PC-9 (cell line): ENCODE data around the gene STRADA.

ENCODE experiments used
- EZH2 ChIP-seq: fragments of 200-600 bp; sonication (generic); IDR thresholded peaks from 2 replicates; pipeline ENCODE4 v1.8.0; 2017; ENCODE audit warnings: antibody characterized with exemption, low read depth
- TF ChIP-seq, protein P1 (sequence below): fragments of 200-600 bp; sonication (generic); conservative IDR thresholded peaks from 2 replicates; pipeline ENCODE4 v1.6.1; 2017; ENCODE audit warnings: mixed run types, antibody characterized with exemption, mild to moderate bottlenecking, moderate library complexity

DNA sequence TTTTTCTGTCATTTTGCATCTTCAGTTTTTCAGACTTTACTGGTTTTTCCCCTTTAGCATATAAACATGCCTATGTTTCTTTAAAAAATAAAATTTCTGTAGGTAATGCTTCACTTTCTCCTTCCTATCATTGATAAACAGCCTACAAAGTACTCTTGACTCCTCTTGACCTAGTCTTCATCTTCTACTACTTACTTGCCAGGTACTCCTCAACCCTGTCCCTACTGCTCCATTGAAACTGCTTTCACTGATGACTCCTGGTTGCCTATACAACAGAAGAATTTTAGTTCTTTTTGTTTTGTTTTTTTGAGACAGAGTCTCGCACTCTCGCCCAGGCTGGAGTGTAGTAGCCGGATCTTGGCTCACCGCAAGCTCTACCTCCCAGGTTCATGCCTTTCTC lies 39.3 kb upstream of the STRADA start:
- TF ChIP-seq, protein P1, sequence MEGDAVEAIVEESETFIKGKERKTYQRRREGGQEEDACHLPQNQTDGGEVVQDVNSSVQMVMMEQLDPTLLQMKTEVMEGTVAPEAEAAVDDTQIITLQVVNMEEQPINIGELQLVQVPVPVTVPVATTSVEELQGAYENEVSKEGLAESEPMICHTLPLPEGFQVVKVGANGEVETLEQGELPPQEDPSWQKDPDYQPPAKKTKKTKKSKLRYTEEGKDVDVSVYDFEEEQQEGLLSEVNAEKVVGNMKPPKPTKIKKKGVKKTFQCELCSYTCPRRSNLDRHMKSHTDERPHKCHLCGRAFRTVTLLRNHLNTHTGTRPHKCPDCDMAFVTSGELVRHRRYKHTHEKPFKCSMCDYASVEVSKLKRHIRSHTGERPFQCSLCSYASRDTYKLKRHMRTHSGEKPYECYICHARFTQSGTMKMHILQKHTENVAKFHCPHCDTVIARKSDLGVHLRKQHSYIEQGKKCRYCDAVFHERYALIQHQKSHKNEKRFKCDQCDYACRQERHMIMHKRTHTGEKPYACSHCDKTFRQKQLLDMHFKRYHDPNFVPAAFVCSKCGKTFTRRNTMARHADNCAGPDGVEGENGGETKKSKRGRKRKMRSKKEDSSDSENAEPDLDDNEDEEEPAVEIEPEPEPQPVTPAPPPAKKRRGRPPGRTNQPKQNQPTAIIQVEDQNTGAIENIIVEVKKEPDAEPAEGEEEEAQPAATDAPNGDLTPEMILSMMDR, result no peak
- TF ChIP-seq EZH2, result no peak
